Suppressor macrophage treated with lipopolysaccharide for 1 hour (primary cell): ENCODE measurements around the gene CDK10.
"Not testable (repeated sequence)": the region's sequence is repeated elsewhere in the genome, so short reads cannot be mapped to it uniquely, and the experiment has no call there.

Experiments
- DNase-seq, 3 donors: peaks; one replicate each; pipeline ENCODE4 v3.0.0-alpha.2; 2020 to 2022

CDK10 gene

GRCh38 chr16:89696670-89697128 lies 10.2 kb downstream of the CDK10 start:
- no peak for DNase-seq

- DNase-seq = no peak
Measured at GRCh38 chr16:89697161-89697615, 10.7 kb downstream of the CDK10 start.

GRCh38 chr16:89697616-89698331 lies 11.3 kb downstream of the CDK10 start:
- no peak for DNase-seq

GRCh38 chr16:89698717-89699116 lies 12.2 kb downstream of the CDK10 start:
- not testable (repeated sequence) for DNase-seq

- DNase-seq = not testable (repeated sequence)
Measured at GRCh38 chr16:89699629-89700099, 13.2 kb downstream of the CDK10 start.

GRCh38 chr16:89700100-89700648 lies 13.7 kb downstream of the CDK10 start:
- DNase-seq = peak; percentile 100

- DNase-seq = peak; percentile 39 to 61 (median 42)
Measured at GRCh38 chr16:89700649-89701424, 14.3 kb downstream of the CDK10 start.

- peak; percentile 92 to 97 (median 95) for DNase-seq
Measured at GRCh38 chr16:89701425-89702406, 15.2 kb downstream of the CDK10 start, which contains the start of gene SPATA2L. Gene SPATA2L, minus strand, starts transcription at chr16:89701705. Its CDS starts 473 bp downstream, at chr16:89701232.

- no peak for DNase-seq
Measured at GRCh38 chr16:89704281-89704680, 17.8 kb downstream of the CDK10 start.

- DNase-seq = no peak
Measured at GRCh38 chr16:89705006-89705405, 18.5 kb downstream of the CDK10 start.

GRCh38 chr16:89706518-89707260 lies 20.2 kb downstream of the CDK10 start:
- no peak for DNase-seq

GRCh38 chr16:89707695-89708094 lies 21.2 kb downstream of the CDK10 start:
- no peak for DNase-seq

GRCh38 chr16:89708481-89708931 lies 22.0 kb downstream of the CDK10 start:
- DNase-seq = no peak

GRCh38 chr16:89709166-89709565 lies 22.7 kb downstream of the CDK10 start:
- DNase-seq = no peak

- DNase-seq = peak in 1 of 3 donors; percentile 22
Measured at GRCh38 chr16:89709716-89710432, 23.4 kb downstream of the CDK10 start.

GRCh38 chr16:89710709-89711564 lies 24.4 kb downstream of the CDK10 start:
- DNase-seq = no peak

- peak; percentile 60 to 84 (median 61) for DNase-seq
Measured at GRCh38 chr16:89711601-89712273, 25.2 kb downstream of the CDK10 start.

- no peak for DNase-seq
Measured at GRCh38 chr16:89712274-89712781, 25.8 kb downstream of the CDK10 start.

- DNase-seq = no peak
Measured at GRCh38 chr16:89716493-89716892, 30.0 kb downstream of the CDK10 start.
